SK-N-DZ (cell line): Measurements from ENCODE around the gene LMAN1. TPM values are rescaled to one million over a fixed set of nuclear protein-coding genes. Genes with fewer than 3 reads are reported as not detected.

ENCODE experiments used
- DNase-seq: peaks from one replicate; pipeline ENCODE4 v3.0.0-alpha.2; 2015; ENCODE audit warnings: low spot score
- polyA plus RNA-seq, 2 experiments: library from polyadenylated mRNA; depleted of rRNA; stranded (reverse); fragments of >200 nt; gene quantifications; 2 replicates each; pipeline ENCODE4 v1.2.3, GENCODE V29; 2014

The LMAN1 gene, protein sequence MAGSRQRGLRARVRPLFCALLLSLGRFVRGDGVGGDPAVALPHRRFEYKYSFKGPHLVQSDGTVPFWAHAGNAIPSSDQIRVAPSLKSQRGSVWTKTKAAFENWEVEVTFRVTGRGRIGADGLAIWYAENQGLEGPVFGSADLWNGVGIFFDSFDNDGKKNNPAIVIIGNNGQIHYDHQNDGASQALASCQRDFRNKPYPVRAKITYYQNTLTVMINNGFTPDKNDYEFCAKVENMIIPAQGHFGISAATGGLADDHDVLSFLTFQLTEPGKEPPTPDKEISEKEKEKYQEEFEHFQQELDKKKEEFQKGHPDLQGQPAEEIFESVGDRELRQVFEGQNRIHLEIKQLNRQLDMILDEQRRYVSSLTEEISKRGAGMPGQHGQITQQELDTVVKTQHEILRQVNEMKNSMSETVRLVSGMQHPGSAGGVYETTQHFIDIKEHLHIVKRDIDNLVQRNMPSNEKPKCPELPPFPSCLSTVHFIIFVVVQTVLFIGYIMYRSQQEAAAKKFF
- 40.2 and 44.8 TPM in 2 replicates for polyA plus RNA-seq (2014; cell fraction: cytosol; rRNA removed)
- polyA plus RNA-seq (2014; cell fraction: nucleus; rRNA removed) = 41.9 and 75.3 TPM in 2 replicates

DNA sequence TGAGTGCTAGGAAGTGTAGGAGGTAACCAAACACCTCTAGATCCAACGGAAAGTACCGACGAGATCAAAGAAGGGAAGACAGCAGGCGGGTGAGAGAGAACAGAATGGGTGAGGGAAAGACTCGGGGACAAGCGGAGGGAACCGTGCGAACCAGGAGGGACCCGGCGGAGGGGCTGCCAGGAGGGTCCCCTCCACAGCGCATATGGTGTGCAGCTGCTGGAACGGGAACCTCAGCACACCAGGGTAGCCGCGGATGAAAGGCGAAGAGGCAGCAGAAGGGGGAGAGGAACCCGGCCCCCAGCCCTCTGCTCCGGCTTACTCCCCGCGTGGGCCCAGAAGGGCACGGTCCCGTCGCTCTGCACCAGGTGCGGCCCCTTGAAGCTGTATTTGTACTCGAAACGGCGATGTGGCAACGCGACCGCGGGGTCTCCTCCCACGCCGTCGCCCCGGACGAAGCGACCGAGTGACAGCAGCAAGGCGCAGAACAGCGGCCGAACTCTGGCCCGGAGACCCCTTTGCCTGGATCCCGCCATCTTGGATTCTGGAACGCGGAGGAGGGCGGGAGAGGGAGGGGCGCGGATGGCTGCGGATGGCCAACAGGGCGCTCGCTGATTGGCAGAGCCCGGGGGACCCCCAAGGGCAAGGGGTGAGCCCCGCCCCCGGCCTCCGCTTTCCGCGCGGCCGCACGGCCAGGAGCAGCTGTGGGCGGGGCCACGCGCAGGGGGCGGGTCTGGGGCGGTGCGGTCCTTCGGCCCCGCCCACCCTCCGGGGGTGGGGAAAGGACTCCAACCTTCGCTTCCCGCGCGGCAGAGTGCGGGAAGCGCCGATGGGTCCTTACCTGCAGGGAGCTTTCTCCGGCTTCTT is at the start of gene LMAN1:
Gene LMAN1 (minus strand): TSS at position 554 of the 864 bp plus-strand sequence. CDS start 21 bp downstream, at position 533.
- peak; percentile 91 for DNase-seq

DNA sequence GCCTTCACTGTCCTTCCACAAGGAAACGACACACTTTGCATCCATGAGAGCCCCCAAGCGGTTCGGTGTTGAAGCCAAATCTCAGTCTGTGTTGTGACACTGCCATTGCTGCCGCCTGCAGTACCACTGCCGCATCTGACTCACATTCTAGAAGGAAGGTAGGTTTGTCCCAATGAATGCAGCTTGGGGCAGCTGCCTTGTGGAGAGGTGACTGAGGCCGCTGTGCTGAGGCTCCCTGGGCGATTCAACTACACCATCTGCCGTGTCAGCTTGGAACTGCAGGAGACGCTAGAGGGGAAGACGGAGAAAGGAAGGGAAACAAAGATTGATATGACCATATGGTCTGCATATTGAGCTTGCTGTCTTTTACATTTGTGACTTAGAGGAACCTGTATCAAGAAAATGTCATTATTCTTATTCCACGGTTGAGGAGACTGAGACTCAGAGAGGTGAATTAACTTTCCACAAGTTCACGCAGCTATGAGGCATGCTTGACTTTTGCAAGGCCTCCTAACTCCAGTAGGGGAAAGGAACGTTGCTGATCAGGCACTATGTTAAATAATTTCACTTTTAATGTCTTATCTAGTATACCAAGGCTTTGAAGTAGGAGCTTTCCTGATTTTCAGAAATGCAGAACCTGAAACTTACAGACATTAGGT is 43.5 kb upstream of the LMAN1 start:
- peak; percentile 94 for DNase-seq

DNA sequence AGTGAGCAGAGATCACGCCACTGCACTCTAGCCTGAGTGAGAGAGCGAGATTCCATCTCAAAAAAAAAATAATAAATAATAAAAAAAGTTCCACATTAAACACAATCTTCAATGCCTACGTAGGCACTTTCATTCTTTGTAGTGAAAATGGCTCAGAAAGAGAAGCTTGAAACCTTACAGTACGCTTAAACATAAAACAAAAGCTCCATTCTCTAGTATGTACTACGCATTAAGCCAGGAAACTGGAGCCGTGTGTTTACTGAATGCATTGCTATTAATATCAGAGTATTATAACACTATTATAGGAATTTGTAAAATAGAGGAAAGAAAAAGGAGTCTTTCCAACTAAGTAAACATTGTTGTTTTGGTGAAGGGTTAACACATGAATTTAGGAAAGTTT is 41.3 kb upstream of the LMAN1 start:
- no peak for DNase-seq

DNA sequence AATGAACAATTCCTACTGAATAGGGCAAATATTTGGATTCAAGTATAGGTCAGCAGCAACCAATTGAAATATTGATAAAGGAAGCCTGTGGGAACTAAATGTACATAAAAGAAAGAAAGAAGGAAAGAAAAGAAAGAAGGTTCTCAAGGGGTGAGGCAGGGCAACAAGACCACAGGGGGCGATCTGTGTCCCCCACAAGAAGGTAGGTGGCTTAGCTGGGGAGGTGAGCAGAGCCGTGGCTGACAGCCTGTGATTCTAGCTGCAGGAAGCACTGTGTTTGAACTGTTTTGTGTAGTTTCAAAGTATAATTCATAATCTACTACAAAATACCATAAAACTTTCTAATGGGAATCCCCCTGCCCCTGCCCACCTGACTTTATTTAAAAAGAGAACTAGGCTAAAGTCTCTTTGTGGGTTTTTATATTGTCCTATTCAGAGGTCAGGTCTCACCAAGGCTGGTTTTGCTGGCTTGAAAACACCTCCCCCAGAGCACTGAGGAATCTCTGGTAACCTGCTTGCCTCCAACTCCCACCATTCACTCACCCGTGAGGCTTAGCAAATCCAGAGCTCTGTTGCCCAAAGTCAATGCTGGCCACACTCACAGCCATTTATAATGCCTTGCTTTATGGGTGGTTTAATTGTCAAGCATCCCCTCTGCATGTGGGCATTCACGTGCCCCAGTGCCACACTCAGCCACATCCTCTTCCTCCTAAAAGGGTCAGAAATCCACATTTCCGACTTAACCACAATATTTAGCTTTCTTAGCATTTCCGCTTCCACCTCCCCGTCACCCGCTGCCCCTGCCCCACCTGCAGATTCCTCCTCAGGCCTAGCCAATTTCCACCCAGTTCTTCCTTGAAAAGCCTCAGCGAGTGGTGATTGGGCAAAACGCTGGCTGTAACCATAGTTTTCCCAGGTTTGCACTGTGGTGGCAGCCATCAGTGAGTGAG is 36.4 kb upstream of the LMAN1 start:
- no peak for DNase-seq

DNA sequence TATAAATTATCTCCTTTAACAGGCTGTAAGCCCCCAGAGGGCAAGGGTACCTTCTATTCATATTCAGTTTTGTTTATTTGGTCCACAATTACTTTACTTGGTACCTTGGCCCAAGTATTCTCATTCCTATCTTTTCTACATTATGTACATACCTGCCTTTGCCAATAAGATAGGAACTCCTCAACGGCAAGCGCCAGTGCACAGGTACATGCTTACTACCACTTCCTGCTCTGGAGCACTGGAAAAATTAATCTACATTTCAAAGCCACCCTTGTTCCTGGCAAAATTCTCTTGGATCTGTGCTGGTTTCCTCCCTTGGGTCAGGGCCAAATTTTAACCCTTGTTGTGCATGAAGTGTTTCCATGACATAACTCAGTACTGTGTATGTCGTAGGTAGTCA is 34.3 kb upstream of the LMAN1 start:
- no peak for DNase-seq

DNA sequence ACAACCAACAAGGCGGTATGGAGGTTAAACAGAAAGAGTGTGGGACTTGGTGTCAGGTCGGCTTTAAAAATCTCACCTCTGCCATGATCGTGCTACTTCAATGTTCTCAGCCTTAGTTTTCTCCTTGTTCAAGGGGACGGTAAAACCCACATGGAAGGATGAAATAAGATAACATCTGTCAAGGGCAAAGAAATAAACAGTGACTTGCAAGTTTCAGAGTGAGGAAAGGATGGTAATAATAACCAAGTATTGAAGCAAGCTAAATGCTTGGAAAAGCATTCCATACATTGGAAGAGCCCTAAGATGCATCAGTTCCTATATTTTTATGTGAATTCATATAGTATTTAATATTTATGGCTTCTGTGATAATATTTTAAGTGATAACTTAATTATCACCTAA is 29.8 kb upstream of the LMAN1 start:
- DNase-seq = no peak

DNA sequence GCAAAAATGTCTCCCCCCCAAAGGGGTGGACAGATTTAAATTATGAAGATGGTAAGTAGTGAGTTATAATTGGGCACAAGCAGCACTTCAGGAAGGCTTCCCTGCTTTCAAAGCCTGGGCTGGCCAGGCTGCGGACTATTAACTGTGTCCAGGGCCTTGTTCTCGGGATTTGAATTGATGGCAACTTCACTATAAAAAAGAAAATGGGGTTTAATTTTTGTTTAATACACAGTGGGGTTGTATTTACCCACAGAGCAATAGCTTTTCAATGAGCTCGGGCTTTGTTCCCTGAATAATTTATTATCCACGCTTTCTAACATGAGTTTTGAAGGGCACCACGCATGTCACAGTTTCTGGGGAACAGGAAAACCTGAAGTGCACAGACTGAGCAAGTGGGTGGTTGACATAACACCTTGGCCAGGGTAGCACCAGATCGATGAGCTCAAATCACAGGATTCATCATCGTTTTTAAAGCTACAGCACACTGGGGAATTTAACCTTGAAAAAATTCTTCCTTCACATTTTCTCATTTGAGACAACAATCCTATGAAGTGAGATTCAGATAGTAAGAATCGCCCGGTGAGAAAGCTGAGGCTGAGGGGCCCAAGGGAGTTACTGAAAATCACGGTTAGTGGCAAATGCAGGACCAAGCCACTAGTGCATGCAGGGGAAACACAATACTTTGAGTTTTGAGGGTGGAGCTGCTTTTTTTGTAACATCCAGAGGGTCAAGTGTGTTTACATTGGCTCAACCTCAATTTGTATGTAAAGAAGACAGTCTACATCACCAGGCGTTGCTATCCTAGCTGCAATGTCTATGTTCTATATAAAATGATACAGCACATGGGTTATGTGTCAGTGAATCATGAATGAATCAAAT is 28.9 kb upstream of the LMAN1 start:
- no peak for DNase-seq

DNA sequence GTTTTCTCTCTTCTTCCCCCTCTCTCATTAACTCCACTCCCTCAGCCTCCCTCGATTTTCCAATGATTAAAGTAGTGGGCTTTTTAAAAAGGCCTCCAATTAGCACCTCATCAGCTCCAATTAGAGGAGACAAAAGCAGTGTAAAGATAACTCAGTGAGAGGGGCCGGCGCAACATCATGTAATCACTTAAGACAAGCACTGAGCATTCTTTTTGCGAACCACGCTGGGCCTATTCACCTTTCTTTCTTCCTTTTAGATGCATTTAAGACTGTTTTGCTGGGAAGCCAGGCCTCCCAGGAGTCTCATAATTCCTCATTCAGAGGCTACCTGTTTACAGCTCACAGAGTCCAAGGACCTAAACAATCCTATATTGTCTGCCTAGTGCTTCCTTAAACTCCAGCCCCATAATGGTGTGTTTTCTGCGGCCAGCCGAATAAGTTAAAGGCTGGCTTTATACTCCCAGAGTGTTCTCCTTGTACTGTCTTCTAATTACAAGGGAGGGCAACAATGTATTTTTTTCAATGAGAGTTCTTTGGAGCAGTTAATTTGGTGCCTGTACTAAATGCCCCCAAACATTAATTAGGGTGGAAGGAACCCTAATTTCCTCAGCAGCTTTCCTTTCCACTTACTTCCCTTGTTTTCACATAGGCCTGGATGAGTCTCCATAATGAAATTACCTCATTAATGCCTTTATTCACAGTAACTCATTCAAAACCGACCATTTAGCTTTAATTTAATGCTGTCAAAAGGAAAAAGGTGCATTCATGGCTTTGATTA is 28.0 kb upstream of the LMAN1 start:
- no peak for DNase-seq

DNA sequence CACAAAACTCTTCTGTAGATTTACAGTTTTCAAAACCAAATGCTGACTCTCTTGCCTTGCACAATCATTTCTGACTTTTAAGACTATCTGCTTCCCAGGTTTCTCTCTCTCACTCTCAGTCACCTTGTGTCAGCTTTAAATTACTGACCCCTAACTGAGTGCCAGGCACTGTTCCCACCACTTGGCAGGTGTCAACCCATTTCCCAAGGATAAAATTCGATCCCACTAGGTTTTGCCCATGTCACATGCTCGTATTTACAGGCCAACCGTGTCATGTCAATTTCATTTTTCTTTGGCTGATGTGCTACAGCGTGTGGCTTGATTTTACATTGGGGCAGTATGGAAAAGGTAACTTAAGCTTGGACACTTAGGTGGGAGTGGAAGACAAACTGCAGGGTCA is 26.1 kb upstream of the LMAN1 start:
- no peak for DNase-seq

DNA sequence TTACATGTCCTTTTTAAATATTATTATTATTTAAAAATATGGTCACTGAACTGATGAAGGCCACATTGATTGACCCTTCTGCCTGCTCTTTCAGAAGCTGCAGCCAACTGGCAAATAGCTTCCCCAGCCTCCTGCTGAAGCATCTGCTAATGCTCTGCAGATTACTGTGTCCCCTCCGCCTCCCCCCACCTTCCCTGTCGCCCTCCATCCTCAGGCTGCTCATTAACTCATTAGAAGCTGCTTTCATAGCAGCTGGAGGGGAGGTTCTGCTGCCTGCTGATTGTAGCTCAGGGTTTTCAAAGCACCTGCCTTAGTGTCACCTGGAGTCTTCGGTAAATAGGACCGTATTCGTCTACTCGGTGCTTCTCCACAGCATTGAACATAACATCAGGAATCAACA is 24.8 kb upstream of the LMAN1 start:
- DNase-seq = peak; percentile 62

DNA sequence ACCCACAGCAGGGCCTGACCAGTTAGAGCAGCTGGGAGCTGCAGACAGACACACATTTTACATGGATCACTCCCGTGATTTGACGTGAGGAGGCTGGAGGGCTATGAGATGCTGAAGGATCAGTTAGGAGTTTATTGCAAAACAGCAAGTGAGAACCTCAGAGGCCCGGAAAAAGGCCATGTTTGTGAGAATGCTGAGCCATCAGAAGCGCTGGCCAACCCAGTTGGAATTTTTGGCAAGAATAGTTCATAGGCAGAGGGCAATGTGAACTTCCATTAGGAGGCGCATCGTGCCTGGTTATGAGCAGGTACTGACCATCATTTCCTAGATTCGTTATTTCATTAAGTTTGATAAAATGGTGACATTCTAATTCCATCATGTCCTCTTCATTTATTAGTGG is 23.3 kb upstream of the LMAN1 start:
- no peak for DNase-seq

DNA sequence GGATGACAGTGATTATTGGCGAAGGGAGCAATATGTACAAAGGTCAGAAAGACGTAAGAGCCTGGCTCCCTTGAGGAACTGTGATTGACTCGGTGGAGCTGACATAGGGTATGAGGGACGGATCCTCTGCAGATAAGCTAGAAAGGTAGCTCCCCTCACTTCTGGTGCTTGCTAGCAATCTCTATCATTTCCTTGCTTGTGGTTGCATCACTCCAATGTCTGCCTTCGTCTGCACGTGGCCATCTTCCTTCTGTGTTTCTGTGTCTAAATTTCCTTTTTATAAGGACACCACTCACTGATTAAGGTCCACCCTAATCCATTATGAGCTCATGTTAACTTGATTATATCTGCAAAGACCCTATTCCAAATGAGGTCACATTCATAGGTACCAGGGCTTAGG is 22.9 kb upstream of the LMAN1 start:
- DNase-seq = no peak

DNA sequence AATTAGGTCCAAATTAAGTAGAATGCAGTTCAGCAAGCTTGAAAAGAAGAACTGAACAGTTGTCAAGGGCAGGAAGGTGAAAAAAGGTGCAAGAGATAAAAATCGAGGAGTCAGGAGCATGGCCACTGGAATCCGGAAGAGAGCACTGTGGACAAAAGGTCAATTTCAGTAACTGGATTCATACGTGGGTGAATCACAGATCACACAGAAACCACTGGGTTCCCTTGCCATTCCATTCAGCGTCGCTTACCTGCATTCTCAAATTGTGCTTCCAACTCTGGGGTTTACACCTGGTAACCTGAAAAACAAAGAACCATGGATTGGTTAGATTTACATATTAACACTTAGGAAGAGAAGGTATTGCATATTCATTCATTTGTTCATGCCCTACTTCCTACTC is 21.6 kb upstream of the LMAN1 start:
- DNase-seq = no peak

DNA sequence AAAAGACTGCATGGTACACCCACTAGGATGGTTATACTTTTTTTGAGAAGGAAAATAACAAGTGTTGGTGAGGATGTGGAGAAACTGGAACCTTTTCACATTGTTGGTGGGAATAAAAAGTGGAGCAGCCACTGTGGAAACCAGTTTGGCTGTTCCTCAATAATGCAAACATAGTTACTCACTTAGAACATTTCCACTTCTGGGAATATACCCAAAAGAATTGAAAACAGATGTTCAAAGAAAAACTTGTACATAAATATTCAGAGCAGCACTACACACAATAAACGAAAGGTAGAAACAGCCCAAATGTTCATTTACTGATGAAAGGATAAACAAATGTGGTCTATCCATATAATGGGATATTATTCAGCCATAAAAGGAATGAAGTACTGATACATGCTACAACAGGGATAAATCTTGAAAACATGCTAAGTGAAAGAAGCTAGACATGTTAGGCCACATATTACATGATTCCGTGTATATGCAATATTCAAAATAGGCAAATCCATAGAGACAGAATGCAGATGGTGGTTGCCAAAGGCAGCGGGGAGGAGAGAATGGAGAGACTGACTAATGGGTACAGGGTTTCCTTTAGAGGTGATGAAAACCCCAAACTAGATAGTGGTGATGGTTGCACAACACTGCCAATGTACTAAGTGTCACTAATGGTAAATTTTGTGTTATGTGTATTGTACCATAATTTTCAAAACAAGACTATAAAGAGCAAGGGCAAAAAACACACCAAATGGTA is 20.9 kb upstream of the LMAN1 start:
- no peak for DNase-seq

DNA sequence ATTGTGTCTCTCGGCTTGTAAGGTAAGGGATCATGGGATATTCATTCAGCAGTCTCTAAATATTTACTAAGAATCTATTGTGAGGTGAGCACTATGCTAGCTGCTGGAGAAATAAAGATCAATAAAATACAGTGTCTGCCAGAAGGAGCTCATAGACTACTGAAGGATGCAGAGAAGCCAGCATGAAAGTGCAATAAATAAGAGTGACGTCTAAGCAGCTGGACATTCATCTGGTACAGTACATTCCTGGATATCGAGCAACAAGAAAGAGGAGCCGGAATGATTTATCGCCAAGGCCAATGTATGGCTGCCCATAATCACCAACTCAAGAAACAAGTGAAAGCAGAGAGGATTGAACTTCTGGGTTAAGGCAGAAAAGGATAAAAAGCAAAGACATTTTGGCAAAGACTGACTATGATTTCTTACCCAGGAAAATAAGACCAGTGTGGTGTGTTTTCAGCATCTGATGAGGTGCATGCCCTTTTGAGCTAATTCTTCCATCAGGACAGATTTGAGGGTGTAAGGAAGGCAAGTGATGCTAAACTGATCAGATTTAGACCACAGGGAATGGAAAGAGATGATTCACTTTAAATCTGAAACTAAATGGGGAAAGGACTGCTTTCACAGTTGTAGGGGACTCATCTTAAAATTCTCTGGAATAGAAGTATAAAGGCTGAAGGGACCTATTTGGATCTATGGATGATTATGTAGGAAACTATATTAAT is 18.7 kb upstream of the LMAN1 start:
- DNase-seq = no peak

DNA sequence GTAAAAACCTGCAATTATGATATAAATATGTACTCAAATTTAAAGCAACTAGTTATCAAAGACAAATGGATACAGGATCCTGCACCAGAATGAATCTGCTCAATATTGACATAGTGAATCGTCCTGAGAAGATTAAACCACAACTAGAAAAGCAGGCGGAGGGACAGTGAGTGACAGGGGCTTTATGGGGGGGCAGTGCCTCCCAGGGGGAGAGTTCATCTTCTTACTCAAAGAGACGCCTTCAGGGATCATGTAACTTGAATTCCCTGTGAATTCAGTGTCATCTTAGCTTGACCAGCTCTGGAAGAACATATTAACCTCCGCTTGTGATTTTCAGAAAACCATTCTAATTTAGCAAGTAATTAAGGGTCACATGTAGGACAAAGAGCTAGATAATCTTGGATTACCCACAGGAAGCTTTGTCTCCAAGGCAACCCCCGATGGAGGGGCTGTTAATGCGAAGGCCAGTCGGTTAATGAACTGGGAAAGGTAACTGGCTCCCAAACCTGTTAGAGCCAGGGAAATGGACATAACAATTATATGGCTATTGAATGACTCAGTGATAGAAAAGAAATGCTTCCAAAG is 17.4 kb upstream of the LMAN1 start:
- DNase-seq = no peak

DNA sequence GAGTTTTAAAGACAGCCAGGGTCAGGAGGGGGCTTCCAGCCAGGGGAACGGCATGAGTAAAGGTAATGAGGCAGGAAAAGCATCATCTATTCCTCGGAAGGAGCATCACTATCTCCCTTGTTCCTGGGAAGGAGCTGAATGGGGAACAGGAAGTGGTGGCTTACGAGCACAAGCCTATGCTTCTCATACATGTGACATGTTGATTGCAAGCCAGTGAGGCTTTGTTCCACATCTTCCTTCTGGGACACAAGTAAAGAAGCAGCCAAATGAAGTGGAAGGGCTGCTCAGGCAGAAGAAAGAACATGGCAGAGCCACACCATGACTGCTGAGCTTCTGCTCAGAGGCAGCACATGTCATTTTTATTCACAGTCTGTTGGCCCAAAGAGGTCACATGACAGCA is 15.1 kb upstream of the LMAN1 start:
- DNase-seq = no peak
